Activated CD4-positive, alpha-beta T cell treated with anti-CD3 and anti-CD28 coated beads, Interleukin-2, amount 50 U/mL, for 48 hours (primary cell): ENCODE results near the gene HSFX3.
"Not testable (repeated sequence)": the region's sequence is repeated elsewhere in the genome, so short reads cannot be mapped to it uniquely, and the experiment has no call there.

ENCODE experiments used
- DNase-seq, 2 experiments: peaks; one replicate each; pipeline ENCODE4 v3.0.0-alpha.2; 2020

Gene HSFX3

DNA sequence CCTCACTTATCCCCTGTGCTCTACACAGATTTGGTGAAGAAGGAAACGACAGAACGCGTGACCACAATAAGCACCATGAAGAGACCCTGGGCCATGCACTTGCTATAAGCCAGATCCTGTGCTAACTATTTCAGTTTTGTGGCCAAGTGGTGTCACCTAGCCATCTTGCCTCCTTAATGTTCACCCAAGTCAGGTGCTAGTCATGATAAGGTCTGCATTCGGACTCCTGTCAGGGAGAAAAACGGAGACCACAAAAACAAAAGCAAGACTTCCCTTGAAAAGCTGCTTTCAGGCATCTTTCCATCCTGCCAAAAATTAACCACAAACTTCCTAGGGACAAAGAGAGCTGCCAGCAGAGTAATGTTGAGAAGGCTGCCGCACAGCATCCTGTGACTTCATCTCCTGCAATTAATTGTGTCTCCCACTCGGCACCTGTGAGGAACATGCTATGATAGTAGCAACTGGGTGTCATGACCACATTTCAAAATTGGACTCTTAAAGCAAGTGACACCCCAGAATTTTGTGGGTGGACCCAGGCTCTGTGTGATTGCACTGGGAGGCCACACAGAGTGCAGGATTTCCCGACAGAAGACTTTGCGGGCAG lies 35.8 kb downstream of the HSFX3 start:
- DNase-seq = no peak

- peak; percentile 49 to 62 for DNase-seq
Measured at GRCh38 chrX:149512225-149512885, 37.4 kb downstream of the HSFX3 start.

DNA sequence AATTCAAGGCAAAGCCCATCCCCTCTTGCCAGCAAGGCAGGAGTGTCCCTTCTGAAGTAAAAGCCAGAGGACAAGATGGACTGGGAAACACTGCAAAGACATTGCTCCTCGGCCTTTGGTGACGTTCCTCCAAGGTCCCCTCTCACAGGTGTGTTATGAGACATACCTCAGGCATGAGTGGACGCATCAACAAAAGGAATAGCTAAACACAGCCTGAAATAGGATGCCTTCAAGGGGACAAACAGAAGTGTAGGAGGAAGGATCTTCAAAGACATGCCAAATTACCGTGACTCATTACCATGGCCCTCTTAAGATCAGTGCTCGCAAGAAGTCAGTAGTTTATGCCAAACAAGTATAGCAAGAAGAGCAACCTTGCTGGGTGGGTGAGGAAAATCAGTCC lies 38.6 kb downstream of the HSFX3 start:
- DNase-seq = no peak

DNA sequence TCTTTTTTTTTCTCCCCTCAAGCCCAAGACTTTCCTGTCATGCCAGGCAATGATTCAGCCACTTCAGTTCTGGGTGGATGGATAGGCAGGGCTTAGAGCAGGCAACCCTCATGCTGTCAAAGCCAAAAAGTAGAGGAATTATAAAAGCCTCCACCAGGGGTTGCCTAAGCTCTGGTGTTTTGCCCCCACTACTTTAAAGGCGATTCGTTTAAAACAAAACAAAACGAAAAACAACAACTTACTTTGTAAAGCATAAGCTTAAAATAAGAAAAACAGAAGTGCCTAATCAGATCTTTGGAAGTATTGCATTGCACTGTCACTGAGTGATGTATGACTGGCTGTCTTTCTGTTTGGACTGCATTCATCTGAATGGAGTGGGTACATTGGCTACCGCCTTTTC lies 39.3 kb downstream of the HSFX3 start:
- DNase-seq = no peak

- no peak for DNase-seq
Measured at GRCh38 chrX:149508467-149508866, 41.3 kb downstream of the HSFX3 start.

GRCh38 chrX:149506349-149506748 lies 43.4 kb downstream of the HSFX3 start:
- no peak for DNase-seq

GRCh38 chrX:149505671-149506070 lies 44.1 kb downstream of the HSFX3 start:
- no peak for DNase-seq

DNA sequence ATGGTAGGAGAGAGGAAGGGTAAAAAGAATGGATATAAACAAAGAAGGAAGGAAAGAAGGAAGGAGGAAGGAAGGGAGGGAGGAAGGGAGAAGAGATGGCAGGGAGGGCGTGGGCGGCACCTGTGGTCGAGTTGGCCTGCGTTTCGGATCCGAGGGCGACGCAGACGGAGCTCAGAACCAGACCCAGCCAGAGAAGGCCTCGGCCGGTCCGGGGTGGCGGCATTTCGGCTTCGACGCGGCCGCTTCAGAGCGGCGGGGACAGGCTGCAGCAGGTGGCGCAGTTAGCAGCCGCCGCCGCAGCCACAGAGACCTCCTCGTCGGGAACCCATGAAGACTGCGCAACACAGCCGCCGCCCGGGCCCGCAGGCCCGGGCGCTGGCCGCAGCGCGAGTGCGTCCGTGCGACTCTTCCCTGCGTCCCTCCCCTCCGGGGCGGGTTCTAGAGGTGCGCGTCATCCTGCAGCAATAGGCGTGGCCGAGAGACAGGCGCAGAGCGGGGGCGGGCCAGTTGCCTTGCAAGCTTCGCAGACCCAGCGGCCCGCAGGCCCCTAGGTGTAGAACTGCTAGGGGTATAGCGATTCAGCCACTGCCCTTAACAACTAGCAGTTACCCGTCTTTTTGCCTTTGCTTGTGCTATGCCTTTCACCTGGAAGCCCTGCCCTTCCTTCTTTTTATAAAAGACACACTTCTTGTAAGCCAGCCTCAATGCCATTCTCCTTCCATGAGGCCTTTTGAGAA lies 44.6 kb downstream of the HSFX3 start, which contains the start of gene IDS:
Gene IDS (minus strand): TSS at position 392 of the 737 bp plus-strand sequence. CDS start 169 bp downstream, at position 223.
- peak; percentile 83 to 89 for DNase-seq

DNA sequence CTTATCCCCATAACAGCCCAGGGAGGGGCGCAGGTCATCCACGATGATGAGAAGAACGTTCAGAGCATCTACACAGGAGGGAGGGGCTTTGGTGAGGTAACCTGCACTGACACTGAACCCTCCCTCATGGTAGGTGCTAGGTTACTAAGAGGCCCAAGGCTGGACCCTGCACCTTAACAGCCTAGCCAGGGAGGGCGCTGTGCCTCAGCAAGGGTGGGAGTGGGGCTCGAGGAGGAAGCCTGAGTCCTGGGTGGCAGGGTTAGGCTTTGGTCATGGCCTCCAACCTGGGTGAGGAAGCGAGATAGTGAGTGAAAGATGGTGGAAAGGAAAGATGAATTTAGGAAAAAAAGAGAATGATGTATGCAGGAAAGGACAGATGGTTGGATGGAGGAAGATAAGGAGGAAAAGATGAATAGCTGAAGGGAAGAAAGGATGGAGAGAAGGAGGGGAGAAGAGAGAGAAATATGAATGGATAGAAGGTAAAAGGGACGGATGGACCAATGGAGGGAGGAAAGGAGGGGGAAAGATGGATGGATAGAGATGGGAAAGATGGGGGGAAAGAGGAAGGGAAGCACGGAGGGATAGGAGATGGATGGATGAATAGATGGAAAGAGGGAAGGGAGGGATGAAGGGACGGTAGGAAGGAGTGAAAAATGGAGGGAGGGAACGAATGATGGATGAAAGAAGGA lies 45.4 kb downstream of the HSFX3 start:
- peak; percentile 63 to 73 for DNase-seq

GRCh38 chrX:149503446-149503845 lies 46.3 kb downstream of the HSFX3 start:
- DNase-seq = peak; percentile 41 to 60

- DNase-seq = not testable (repeated sequence)
Measured at GRCh38 chrX:149502923-149503322, 46.8 kb downstream of the HSFX3 start.

GRCh38 chrX:149499766-149500165 lies 50.0 kb downstream of the HSFX3 start:
- no peak for DNase-seq

GRCh38 chrX:149498767-149499166 lies 51.0 kb downstream of the HSFX3 start:
- DNase-seq = no peak
